ENCODE data around the gene RGS8.

The RGS8 gene

GRCh38 chr1:182670032-182670749, 14.2 kb downstream of the RGS8 start:
- no peak for DNase-seq

- no peak for DNase-seq
Observed at GRCh38 chr1:182669266-182669665, 15.1 kb downstream of the RGS8 start.

DNA sequence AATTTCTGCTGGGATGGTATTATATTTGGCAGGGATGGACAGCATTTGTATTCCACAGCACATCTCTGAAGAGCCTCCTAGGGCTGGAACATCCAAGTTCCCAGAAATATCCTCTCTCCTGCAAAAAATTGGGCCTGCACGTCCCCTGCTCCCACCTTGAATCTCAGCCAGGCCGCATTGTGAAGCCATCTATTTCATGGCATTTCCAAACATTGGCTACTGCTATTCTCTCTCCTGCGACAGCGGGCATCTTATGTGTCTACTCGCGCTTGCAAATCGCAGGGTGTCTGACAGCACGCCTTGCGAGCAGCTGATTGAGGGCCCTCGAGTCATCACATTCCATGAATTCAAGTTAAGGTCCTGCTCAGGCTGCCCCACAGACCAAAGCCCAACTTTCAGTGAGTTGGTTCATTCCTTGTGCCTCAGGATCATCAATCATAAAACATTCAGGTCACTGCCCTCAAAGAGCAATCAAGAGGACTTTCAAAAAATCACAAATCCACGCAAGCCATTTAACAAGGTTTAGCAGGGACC, 15.8 kb downstream of the RGS8 start:
- no peak for DNase-seq

DNA sequence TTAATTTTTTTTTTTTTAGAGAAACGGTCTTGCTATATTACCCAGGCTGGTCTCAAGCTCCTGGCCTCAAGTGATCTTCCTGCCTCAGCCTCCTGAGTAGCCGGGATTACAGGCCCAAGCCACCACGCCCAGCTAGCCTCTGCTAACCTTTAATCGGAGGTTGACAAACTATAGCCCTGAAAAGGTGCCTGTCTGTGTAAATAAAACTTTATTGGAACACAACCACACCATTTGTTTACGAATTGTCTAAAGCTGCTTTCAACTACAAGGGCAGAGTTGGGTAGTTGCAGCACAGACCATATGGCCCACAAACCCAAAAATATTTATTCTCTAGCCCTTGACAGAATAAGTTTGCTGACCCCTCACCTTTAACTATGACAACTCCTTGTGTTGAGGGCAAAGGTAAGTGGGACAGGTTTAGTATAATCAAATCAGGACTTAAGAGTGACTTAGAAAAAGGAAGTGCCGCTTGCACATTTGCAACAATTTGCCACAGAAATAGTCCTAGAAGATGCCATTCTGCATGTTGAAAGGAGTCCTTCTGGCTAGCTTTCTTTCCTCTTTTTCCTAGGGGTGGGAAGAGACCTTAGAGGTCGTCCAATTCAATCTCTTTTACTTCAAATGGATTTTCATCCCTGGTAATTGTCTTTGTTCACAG, 16.4 kb downstream of the RGS8 start:
- DNase-seq: no peak

GRCh38 chr1:182666706-182667105, 17.7 kb downstream of the RGS8 start:
- no peak for DNase-seq

DNA sequence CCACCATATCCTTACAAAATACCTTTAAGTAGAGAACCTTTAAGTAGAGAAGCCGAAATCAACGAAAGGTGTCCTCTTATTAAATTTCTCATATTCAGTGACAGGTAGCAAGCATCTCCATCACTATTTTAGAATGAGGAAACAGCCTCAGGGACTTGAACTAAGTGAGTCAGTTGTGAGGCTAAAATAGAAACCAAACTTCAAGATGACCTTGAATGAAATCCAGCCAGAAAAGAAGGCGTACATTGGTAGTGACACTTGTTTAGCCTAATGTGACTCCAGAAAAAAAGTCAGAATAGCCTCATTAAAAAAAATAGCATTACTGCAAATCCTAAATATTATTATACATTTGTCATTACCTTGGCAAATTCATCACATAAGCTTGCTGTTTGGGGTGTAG, 20.1 kb downstream of the RGS8 start:
- no peak for DNase-seq

GRCh38 chr1:182662956-182663355, 21.4 kb downstream of the RGS8 start:
- no peak for DNase-seq

DNA sequence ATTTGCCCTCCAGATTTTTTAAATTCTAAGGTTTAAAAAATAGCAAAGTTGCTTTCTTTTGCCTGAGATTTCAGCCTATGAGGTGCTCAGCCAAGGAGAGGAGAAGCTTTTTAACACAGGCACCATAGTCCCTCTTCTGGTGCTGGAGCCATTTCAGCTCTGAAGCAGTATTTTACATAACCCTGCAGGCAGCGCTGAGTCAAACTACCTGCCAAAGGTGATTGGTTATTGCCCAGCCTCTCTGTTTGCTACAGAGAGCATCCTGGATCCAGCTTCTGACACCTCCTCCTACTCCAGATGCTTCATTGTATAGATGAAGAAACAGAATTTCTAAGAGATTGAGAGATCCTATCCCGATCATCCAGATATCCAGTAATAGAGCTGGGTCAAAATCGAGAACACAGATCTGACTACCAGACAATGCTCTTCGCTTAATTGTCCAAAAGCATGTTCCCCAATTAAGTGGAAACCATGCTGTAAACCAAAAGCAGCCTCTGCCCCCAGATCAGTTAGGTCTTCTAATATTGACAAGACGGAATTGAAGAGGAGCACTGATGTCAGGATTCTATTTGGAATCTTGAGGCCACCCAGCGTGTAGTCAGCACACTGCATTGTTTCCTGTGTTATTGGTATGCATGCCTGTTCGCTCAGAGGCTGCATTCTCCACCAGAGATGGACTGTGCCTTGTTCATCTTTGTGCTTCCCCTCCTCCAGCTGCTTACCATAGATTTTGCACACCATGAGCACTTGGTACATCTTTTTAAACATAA, 22.1 kb downstream of the RGS8 start:
- no peak for DNase-seq

DNA sequence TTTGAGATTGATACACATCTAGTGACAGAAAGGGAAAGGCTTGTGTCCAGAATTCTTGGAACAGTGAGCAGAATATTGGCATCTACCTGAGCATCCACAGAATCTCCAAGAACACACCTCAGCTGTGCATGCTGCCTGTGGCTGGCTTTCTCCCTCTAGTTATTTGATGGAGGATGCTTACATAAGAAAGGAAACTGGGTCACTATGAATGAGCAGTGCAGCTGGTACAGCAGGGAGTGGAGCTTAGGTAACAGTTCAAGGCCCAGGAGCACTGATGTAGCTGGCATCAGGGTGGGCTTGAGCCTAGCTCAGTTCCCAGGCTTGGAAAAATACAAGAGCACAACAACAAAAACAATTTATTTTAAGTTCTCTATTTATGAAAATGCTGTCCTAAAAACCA, 26.3 kb downstream of the RGS8 start:
- DNase-seq: no peak

DNA sequence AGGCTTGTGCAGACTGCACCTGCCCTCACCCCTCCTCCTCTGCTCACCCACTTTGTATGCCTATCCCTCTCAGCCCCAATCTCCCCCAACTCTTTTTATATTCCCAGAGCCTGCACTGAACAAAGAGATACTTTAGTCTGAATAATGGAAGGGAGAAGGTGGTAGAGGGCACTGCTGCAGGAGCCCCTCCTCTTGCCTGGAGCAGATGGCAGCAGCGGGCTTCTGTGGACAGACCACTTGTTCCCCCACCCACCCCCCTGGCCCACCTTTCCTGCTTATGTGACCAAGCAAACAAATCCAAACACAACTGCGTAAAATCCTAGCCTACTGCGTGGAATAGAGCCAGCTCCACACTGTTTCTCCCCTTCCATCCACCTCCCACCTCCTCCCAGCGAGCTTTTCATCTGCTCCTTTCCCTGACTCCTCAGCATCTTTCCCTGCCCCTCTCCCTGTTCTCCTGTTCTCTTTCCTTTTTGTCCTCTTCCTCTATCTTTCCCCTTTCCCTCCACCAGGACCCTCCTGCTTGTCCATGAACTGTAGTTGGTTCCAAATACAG, 27.5 kb downstream of the RGS8 start:
- DNase-seq: no peak

GRCh38 chr1:182653986-182654385, 30.4 kb downstream of the RGS8 start:
- DNase-seq: no peak

DNA sequence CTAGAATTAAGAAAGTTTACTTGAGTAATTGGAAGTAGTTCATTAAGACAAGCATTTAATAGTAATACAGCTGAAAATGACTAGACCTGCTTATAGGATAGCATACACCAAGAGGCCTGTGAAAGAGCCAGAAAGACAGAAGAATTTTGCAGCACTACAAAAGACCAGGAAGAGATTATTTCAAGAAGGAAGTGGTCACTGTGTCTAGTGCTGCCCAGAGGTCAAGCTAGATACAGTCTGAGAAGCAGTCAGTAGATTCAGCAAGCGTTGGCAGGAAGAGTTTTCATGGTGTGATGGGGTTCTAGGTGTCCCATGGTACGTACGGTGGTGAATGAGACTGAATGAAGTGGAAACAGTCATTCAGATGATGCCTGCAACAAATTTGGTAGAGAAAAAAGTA, 31.5 kb downstream of the RGS8 start:
- no peak for DNase-seq

DNA sequence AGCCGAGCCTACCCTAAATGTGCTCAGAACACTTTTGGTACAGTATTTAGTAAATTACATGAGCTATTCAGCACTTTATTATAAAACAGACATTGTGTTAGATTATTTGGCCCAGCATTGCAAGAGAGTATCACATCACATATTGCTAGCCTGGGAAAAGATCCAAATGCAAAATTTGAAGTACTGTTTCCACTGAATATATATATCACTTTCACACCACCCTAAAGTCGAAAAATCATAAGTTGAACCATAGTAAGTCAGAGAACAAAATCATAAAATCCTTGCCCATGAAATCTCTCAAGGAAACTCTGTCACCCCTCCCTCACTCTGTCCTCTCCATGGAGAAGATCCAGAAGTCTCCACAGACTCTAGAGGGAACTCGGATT, 33.1 kb downstream of the RGS8 start:
- DNase-seq: no peak

DNA sequence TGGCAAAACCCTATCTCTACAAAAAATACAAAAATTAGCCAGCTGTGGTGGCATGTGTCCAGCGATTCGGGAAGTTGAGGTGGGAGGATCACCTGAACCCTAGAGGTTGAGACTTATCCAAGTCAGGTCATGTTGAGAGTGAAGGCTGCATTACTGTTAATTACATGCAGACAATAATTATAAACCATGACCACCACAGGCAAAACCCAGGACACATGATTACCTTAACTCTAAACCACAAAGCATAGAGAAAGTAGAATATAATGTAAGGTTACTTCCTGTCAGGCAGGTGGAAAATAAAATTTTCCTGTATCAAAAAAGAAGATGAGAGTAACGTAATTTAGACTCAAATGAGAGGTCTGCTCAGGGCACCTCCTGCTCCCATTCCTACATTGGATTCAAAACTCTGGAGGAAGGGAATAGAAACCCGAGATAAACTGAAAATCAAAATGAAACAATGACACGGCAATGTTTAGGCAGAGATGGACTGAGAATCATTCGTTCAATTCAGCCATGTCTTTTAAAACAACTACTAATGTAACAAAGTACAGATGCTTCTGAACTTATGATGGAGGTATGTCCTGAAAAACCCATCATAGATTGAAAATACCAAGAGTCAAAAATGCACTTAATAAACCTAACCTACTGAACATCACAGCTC, 33.6 kb downstream of the RGS8 start:
- no peak for DNase-seq

- DNase-seq: no peak
Observed at GRCh38 chr1:182649041-182649440, 35.3 kb downstream of the RGS8 start.

DNA sequence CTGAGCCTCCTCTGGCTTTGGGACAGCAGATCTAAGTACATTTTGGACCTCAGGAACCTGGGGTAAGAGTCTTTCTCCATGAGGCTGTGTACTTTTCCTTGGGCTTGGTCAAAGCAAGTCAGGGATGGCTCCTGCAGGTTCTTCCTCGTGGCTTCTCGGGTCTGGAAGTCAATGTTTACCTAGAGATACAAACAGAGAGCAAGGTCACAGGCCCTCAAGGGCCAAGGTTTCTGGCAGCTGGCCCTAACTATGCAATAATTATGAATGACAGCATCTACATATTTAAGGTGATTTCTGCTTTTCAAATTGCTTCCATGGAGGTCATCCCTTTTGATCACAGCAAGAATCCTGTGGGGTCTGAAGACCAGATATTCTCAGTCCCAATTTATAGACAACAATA, 37.6 kb downstream of the RGS8 start:
- no peak for DNase-seq

DNA sequence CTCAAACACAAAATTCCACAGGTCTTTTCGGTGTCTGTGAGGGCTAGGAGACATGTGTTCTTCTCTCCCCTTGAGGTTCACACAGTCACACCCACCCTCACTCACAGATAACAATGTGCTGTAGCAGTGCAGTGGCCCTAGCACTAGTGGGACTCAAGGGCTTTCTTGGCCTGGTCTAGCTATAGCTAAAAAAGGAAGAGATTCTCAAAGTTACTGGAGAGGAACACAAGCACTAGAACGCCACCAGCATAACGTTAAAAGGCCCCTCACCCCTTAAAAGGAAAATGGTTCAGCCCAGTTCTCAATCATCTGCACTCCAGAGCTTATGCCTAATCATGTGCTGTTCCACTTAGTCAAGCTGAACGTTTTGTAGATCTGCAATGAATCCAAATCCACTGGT, 39.5 kb downstream of the RGS8 start:
- no peak for DNase-seq

DNA sequence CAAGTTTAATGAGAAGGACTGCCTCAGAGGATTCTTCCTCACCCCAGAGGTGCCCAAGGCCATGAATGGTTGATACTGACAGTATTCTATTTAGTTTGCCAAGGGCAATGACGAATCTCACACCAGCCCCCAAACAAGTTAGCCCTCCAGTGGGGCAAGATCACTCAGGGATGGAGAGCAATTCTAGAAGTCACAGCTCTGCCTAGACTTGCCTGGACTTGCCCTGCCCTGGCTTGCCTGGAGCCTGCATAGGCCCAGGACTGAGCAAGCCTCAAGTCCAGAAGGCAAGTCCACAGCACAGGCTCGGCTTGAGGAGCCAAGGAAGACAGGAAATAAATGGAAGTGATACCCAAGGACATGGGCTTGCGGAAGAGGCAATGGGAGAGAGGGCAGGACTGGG, 40.7 kb downstream of the RGS8 start:
- no peak for DNase-seq

DNA sequence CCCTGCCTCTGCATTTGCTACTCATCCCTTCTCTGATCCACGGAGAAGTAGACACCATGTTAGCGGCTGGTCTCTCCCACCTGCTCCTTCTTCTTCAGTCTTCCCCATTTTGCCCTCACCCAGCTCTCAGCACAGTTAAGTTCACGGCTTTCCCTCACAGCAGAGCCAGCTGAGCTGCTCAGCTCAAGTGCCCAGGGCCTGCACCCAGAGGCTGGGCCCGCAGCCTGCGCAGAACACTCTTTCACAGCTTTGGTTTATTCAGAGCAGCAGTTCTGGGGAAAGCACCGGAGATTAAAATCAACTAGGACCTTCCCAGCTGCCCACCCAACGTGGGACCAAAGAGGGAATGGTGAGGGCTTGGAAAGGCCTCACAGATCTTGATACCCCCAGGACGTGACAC, 41.9 kb downstream of the RGS8 start:
- no peak for DNase-seq

GRCh38 chr1:182641561-182641960, 42.8 kb downstream of the RGS8 start:
- no peak for DNase-seq

GRCh38 chr1:182639330-182639729, 45.1 kb downstream of the RGS8 start:
- no peak for DNase-seq

DNA sequence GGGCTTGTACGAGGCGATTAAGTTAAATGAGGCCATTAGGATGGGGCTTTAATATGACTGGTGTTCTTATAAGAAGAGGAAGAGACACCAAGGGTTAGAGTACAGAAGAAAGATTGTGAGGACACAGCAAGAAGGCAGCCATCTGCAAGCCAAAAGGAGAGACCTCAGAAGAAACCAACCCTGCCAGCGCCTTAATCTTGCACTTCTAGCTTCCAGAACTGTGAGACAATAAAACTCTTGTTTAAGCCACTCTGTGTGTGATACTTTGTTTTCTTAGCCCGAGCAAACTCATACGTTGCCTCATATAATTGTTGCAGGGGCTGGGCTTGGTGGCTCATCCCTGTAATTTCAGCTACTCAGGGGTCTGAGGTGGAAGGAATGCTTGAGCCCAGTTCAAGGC, 46.6 kb downstream of the RGS8 start:
- DNase-seq: no peak

GRCh38 chr1:182635871-182636270, 48.5 kb downstream of the RGS8 start:
- DNase-seq: no peak
